Measurements from ENCODE around the gene RBBP8NL.

DNA sequence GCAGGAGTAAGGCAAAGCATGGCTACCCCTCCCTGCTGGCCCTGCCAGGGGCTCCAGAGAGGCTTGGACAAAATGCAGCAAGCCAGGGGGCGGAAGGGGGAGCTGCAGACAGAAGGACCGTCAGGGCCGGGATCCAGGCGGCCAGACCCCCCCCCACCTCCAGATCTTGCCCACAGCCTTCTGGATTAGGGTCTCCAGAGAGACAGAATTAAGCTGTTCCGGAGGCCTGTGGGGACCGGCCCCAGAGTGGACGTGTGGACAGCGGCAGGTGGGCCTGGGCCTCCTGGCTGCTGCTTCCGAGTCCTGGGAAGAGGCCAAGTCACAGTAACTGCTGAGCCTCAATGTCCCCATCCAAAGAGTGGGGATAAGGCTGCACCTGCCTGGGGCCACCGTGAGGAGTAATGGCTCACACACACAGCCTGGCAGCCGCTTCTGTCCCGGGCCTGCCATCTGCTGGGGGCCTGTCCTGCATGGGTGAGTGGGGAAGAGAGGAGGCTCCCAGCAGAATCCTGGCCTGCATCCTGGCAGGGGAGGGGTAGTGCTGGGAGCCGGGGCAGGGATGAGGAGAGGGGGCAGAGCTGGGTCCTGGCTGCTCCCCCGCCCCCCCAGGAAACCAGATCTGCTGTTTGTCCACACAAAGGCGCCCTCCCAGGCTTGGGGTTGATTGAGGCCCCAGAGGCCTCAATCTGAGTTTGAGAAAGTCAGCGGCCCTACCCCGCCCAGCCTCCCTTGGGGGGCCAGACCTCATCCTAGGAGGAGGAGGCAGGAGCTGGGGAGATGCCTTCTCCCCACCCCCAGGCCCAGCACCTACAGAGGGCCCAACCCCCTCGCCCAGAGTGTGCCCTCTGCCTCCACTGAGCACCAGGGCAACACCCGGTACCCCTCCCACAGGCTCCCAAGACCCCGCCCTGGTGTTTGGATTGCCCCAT is 64.1 kb downstream of the RBBP8NL start:
- TF ChIP-seq RAD21 (IDR thresholded peaks at IDR 0.05; ENCODE audit: low read depth) (no peak), YY1 (IDR thresholded peaks at IDR 0.05; ENCODE audit: low read depth) (no peak)
- TF ChIP-seq, protein P1, sequence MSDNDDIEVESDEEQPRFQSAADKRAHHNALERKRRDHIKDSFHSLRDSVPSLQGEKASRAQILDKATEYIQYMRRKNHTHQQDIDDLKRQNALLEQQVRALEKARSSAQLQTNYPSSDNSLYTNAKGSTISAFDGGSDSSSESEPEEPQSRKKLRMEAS (IDR thresholded peaks at IDR 0.05), result no peak

Measured in Ishikawa (cell line).